Measurements from ENCODE around the gene KANK3.

The KANK3 gene

DNA sequence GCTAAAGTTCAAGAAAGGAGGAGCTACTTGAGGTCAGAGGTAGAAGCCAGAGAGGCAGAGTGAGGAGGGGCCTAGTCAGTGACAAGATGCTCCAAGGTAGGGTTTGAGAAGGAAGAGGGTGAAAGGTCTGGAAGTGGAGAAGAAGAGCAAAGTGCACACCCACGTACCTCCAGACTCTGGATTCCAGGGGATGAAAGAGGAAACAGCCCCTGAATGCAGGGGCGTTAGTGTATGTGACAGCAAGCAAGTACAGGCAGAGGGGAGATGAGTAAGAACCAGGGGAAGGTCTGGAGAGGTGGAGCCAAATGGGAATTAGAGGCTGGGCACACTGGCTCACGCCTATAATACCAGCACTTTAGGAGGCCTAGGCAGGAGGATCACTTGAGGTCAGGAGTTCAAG is 13.1 kb downstream of the KANK3 start:
- peaks cover 17 to 20% (median 19%) of the 10 kb centered on the region in 11 experiments for H3K27me3 ChIP-seq
- no peak overlapping the region for H3K4me3 ChIP-seq
- H3K9me3 ChIP-seq (replicated peaks in 1 of 11) = peaks cover 0 to 12% (median 3%) of the 10 kb centered on the region in 11 experiments; a peak in 7 of 22 replicates
- H3K27ac ChIP-seq = no peak overlapping the region
- peaks cover 0 to under 1% (median 0%) of the 10 kb centered on the region in 11 experiments; a peak in 1 of 22 replicates for H3K36me3 ChIP-seq
- no peak overlapping the region for H3K9ac ChIP-seq
- H3K4me1 ChIP-seq = peaks cover 5 to 10% (median 7%) of the 10 kb centered on the region in 10 experiments; a peak in 13 of 20 replicates
- TF ChIP-seq Cebpa-rat (IDR thresholded peaks at IDR 0.05) = no peak
- H4K20me1 ChIP-seq = peaks cover 0 to 39% (median 8%) of the 10 kb centered on the region in 11 experiments; a peak in 10 of 22 replicates
- H3K4me2 ChIP-seq = no peak overlapping the region; a peak in 1 of 22 replicates

- TF ChIP-seq Cebpa-rat (IDR thresholded peaks at IDR 0.05) = no peak
- Histone ChIP-seq H4K20me1 (peaks cover 20 to 45% (median 33%) of the 10 kb centered on the region in 11 experiments; a peak in 21 of 22 replicates), H3K27ac (no peak overlapping the region), H3K36me3 (peaks cover 22 to 33% (median 28%) of the 10 kb centered on the region in 11 experiments), H3K4me3 (no peak overlapping the region), H3K9ac (no peak overlapping the region), H3K4me2 (no peak overlapping the region), H3K27me3 (no peaks in the 10 kb centered on the region), H3K4me1 (peaks cover 16 to 29% (median 22%) of the 10 kb centered on the region in 10 experiments), H3K9me3 (replicated peaks in 1 of 11) (peaks cover 0 to 12% (median 3%) of the 10 kb centered on the region in 11 experiments; a peak in 7 of 22 replicates)
These were observed 17.6 kb downstream of the KANK3 start for GRCh38 chr19:8325454-8325853.

DNA sequence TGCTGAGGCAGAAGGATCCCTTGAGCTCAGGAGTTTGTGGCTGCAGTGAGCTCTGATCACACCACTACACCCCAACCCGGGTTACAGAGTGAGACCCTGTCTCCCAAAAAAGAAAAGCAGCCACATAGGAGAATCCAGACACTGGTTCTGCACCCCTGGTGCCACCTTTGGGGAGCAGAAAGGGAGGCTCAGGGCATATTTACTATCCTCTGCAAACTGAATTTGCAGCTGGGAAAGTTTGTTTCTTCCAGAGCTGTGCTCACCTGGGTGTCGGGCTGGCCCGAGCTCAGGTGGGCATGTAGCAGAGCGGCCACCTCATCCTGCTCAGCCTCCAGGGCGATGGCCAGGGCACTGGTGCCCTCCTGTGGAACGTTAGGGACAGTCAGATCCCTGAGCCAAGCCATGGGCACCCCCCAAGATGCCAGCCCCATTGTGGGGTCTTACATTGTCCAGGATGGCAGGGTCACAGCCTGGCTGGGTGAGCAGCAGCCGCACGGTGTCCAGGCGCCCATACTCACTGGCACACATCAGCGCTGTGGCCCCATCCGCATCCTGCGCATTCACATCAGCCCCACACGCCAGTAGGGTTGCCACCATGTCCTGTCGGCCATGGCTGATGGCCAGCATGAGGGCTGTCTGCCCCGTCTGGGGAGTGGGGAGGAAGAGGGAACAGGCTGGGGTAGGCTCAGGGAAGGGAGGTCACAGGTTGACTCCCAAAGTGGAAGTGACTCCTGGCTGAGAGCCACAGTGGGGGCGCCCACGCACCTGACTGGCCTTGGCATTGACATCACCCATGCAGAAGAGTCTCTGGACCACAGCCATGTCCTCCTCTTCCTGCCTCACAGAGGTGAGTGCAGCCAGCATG is 18.6 kb downstream of the KANK3 start:
- peaks cover 20 to 37% (median 33%) of the 10 kb centered on the region in 11 experiments; a peak in 21 of 22 replicates for H4K20me1 ChIP-seq
- H3K9ac ChIP-seq = peak overlapping the region in 5 of 11 experiments; percentile 98 to 100 (median 99); a peak in 5 of 22 replicates
- H3K9me3 ChIP-seq (replicated peaks in 1 of 11) = peaks cover 0 to 12% (median 3%) of the 10 kb centered on the region in 11 experiments; a peak in 7 of 22 replicates
- peaks cover 27 to 40% (median 32%) of the 10 kb centered on the region in 10 experiments for H3K4me1 ChIP-seq
- peaks cover 22 to 33% (median 28%) of the 10 kb centered on the region in 11 experiments for H3K36me3 ChIP-seq
- H3K4me3 ChIP-seq = no peak overlapping the region
- no peaks in the 10 kb centered on the region for H3K27me3 ChIP-seq
- peak overlapping the region in 8 of 11 experiments; percentile 0 to 100 (median 55); a peak in 8 of 22 replicates for H3K4me2 ChIP-seq
- 0 out of 22 replicates have a peak overlapping the region, but pooled peaks of 1 of the 11 experiments have one; percentile 11 for H3K27ac ChIP-seq
- no peak for TF ChIP-seq Cebpa-rat (IDR thresholded peaks at IDR 0.05)

DNA sequence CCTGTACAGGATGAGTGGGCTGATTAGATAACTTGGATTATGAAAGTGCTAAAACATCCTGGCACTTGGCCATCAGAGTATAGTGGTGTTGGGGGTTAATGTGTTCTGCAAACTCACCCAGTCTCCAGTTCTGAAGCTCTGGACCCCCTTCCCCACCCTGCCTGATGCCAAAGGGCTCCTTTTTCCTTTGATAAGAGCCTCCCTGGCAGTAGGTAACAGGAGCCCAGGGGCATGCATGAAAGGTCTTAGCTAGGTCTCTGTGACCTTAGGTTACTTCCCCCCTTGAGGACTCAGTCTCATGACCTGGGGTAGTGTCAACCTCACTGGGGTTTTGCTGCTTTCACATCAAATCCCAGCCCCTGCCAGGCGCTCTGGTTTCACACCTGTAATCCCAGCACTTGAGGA is 19.3 kb downstream of the KANK3 start:
- peaks cover 0 to 12% (median 3%) of the 10 kb centered on the region in 11 experiments; a peak in 7 of 22 replicates for H3K9me3 ChIP-seq (replicated peaks in 1 of 11)
- H3K9ac ChIP-seq = peak overlapping the region in 7 of 11 experiments; percentile 34 to 100 (median 99); a peak in 11 of 22 replicates
- H3K27ac ChIP-seq = peak overlapping the region in 1 of 11 experiments; percentile 11; a peak in 1 of 22 replicates

GRCh38 chr19:8322638-8322997 is 20.4 kb downstream of the KANK3 start:
- H3K9ac ChIP-seq = peak overlapping the region; percentile 95 to 100 (median 98)
- no peak for TF ChIP-seq Cebpa-rat (IDR thresholded peaks at IDR 0.05)
- no peaks in the 10 kb centered on the region for H3K27me3 ChIP-seq
- peak overlapping the region; percentile 91 to 100 (median 99) for H3K4me2 ChIP-seq
- H4K20me1 ChIP-seq = peaks cover 20 to 37% (median 33%) of the 10 kb centered on the region in 11 experiments; a peak in 21 of 22 replicates
- peak overlapping the region; percentile 82 to 99 (median 94) for H3K4me3 ChIP-seq
- peak overlapping the region in 10 of 11 experiments; percentile 89 to 99 (median 96); a peak in 20 of 22 replicates for H3K27ac ChIP-seq
- H3K4me1 ChIP-seq = peaks cover 37 to 58% (median 49%) of the 10 kb centered on the region in 10 experiments
- H3K9me3 ChIP-seq (replicated peaks in 1 of 11) = peaks cover 0 to 12% (median 3%) of the 10 kb centered on the region in 11 experiments; a peak in 7 of 22 replicates
- H3K36me3 ChIP-seq = peaks cover 22 to 39% (median 28%) of the 10 kb centered on the region in 11 experiments

More for the DNA sequence above, 19.3 kb downstream of the KANK3 start:
- peaks cover 33 to 46% (median 38%) of the 10 kb centered on the region in 10 experiments for H3K4me1 ChIP-seq
- H3K36me3 ChIP-seq = peaks cover 22 to 33% (median 28%) of the 10 kb centered on the region in 11 experiments
- peaks cover 20 to 37% (median 33%) of the 10 kb centered on the region in 11 experiments; a peak in 21 of 22 replicates for H4K20me1 ChIP-seq
- no peaks in the 10 kb centered on the region for H3K27me3 ChIP-seq
- H3K4me2 ChIP-seq = peak overlapping the region; percentile 91 to 100 (median 99)
- peak overlapping the region in 3 of 10 experiments; percentile 90 to 99 (median 93); a peak in 2 of 20 replicates for H3K4me3 ChIP-seq
- TF ChIP-seq Cebpa-rat (IDR thresholded peaks at IDR 0.05) = no peak

GRCh38 chr19:8321986-8322637 is 20.9 kb downstream of the KANK3 start:
- no peak for TF ChIP-seq Cebpa-rat (IDR thresholded peaks at IDR 0.05)
- Histone ChIP-seq H3K36me3 (peaks cover 22 to 43% (median 28%) of the 10 kb centered on the region in 11 experiments), H3K9me3 (replicated peaks in 1 of 11) (peaks cover 0 to 11% (median 3%) of the 10 kb centered on the region in 11 experiments; a peak in 7 of 22 replicates), H3K4me2 (peak overlapping the region; percentile 91 to 100 (median 99)), H3K4me3 (peak overlapping the region; percentile 82 to 99 (median 94)), H4K20me1 (peaks cover 20 to 37% (median 33%) of the 10 kb centered on the region in 11 experiments; a peak in 21 of 22 replicates), H3K4me1 (peaks cover 41 to 63% (median 54%) of the 10 kb centered on the region in 10 experiments), H3K27me3 (no peaks in the 10 kb centered on the region), H3K9ac (peak overlapping the region; percentile 95 to 100 (median 98)), H3K27ac (peak overlapping the region; percentile 86 to 99 (median 96))

DNA sequence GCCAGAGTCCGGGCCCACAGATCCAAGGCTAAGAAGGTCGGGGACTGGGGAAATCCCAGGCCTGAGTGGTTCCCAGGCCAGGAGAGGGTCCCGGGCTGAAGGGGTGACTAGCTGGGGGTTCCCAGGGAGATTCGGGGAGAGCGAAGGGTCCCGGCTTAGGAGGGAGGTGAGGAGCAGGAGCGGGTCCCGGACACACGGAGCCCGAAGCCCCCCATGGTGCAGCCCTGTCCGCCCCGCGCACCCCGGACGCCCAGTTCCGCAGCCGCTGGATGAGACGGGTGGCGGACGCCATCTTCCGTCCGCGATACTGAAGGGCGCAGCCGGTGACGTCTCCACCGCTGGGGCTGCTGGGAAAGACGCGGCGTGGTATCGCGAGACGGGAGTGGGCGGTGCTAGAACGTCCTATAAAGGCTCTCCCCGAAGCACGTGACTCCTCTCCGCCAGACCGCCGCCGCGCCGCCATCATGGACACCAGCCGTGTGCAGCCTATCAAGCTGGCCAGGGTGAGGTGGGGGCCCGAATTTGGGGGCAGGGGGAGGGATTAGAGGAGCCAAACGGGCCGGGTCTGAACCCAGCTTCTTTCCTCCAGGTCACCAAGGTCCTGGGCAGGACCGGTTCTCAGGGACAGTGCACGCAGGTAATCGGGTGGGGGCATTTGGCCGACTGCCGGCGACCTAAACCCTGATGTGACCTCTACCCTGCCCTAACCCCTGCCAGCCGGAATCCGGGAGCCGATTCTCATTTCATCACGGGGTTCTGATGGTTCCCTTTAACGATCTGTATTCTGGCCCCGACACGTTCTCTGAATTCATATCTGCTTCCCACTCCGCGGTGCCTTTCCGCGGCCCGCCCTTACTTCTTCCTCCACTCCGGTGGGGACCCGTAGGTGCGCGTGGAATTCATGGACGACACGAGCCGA is 21.7 kb downstream of the KANK3 start, which contains the start of the genes NDUFA7 and RPS28:
Gene NDUFA7 (minus strand): TSS at position 309 of the 919 bp plus-strand sequence. CDS start 17 bp downstream, at position 292.
Gene RPS28 (plus strand): TSS at position 430 of the 919 bp plus-strand sequence. CDS start 35 bp downstream, at position 465.
- H3K27me3 ChIP-seq = no peaks in the 10 kb centered on the region
- peak within 1 kb of the TSS; percentile 91 to 100 (median 99) for H3K4me2 ChIP-seq
- peak within 1 kb of the TSS; percentile 95 to 100 (median 98) for H3K9ac ChIP-seq
- H3K4me1 ChIP-seq = peaks cover 41 to 71% (median 62%) of the 10 kb centered on the region in 10 experiments
- peaks cover 23 to 48% (median 33%) of the 10 kb centered on the region in 11 experiments for H3K36me3 ChIP-seq
- H4K20me1 ChIP-seq = peaks cover 26 to 44% (median 35%) of the 10 kb centered on the region in 11 experiments; a peak in 21 of 22 replicates
- H3K27ac ChIP-seq = peak within 1 kb of the TSS; percentile 86 to 99 (median 96)
- no peak for TF ChIP-seq Cebpa-rat (IDR thresholded peaks at IDR 0.05)
- peak within 1 kb of the TSS; percentile 82 to 99 (median 94) for H3K4me3 ChIP-seq
- H3K9me3 ChIP-seq (replicated peaks in 1 of 11) = peaks cover 0 to 5% (median 0%) of the 10 kb centered on the region in 11 experiments; a peak in 4 of 22 replicates
